Measurements from ENCODE around the gene TGIF2. TPM values are rescaled to one million over a fixed set of nuclear protein-coding genes. Genes with fewer than 3 reads are reported as not detected.

Gene TGIF2
- total RNA-seq: 21.4 and 22.5 TPM in 2 replicates

DNA sequence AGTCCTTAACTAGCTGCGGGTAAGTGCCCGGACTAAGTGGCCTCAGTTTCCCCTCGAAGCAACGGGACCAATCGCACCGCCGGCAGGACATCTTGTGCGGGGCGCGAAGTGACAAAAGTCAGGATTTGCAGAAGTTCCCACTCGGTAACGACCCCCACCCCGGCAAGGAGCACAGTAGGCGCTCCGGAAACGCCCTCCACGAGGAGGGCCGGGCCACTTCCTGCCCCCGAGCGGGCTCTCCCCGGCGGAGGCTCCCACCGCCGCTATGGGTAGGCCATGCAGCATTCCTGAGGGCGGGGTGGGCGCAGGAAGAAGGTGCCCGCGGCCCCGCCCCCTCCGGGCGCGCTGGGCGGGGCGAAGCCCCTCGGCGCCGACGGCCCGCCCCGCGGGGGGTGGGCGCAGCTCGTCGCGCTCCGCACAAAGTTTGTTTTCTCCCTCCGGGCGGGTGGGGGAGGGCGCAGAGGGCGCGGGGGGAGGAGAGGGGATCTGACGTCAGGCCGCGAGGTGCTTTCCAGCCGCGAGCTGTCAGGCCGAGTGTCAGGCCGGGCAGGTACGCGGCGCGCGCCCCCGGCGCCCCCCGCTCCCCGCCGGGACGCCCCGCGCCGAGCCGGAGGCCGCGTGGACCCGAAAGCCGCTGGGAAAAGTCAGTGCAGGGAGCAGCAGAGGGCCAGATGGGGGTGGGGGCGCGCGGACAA lies at the start of gene TGIF2:
Gene TGIF2, plus strand, starts transcription at position 495 of the 695 bp plus-strand sequence. CDS start 5,178 bp downstream, outside the sequence.

DNA sequence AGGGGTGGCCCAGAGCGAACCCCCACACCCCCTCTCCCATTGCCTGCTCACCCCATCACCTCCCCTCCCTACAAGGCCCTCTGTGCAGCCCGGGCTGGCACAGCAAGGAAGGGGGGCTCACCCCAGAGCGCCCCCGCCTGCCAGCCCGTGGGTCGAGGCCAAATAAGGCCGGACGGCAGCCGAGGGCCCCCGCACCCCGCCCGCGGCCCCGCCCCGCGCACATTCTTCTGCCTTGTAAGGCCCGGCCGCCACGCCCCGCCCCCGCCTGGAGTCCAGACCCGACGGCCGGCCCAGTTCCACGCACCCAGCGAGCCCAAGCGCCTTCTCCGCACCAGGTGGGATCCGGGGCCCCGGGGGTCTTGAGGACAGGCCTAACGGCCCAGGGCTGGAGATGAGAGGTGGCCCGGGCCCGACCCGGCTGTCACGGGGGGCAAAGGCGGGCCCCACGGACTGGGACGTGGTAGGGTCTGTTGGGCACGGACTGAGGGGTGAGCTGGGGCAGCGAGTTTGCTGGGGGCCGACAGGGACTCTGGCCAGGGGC lies 32.1 kb upstream of the TGIF2 start, which contains the start of gene MYL9:
Gene MYL9, plus strand, starts transcription at position 293 of the 541 bp plus-strand sequence. CDS start 3,366 bp downstream, outside the sequence.

DNA sequence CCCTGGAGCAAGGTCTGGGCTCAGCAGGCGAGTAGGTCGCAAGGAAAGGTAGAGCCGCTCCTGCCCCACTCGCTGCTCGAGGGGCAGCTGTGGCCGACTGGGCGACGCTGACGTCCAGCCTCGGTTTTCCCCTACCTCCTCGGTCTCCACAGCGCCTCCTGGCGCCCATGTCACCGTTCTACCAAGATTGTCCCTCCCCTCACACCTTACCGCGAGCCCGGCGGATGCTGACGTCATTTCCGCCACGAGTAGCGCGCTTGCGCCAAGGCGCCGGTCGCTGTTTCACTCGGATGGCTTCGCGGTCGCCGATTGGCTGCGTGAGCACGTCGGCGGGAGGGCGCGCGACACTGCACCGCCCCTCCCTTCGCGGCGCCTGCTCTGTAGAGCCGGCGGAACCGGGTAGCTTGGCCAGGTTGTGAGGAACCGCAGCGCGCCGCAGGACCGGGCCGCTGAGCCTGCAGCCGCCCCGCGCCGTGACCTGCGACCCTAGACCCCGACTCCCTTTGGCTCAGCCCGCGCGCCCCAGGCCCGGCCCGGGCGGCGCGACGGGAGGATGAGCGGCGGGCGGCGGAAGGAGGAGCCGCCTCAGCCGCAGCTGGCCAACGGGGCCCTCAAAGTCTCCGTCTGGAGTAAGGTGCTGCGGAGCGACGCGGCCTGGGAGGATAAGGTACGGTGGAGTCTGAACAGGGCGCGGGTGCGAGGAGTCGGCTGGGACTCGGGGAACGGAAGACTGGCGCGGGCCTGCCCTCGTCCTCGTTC lies 32.2 kb downstream of the TGIF2 start, which contains the start of gene RAB5IF:
Gene RAB5IF, plus strand, starts transcription at position 381 of the 759 bp plus-strand sequence. Its CDS starts 173 bp downstream, at position 554.

Other genes starting within 250 kb of the TGIF2 start
- gene MYL9, start 32.1 kb upstream of the TGIF2 start, total RNA-seq: 1.7 and 1.9 TPM in 2 replicates
- 88.7 and 160 TPM in 2 replicates for gene RAB5IF, start 32.2 kb downstream of the TGIF2 start, total RNA-seq
- gene SLA2, start 72.6 kb downstream of the TGIF2 start, total RNA-seq: not detected in 2 replicates
- gene NDRG3, start 172.5 kb downstream of the TGIF2 start, total RNA-seq: 15.3 and 22.6 TPM in 2 replicates
- gene DSN1, start 200.2 kb downstream of the TGIF2 start, total RNA-seq: 19.2 and 28.1 TPM in 2 replicates

All from epithelial cell of umbilical artery (primary cell).